Ovary (tissue), 3 donors: ENCODE data around the gene CLEC16A.

Experiments
- POLR2A ChIP-seq: fragments of 450-650 bp; IDR thresholded peaks from one replicate; pipeline ENCODE4 v1.6.1; 2017; ENCODE audit warnings: antibody characterized with exemption, mild to moderate bottlenecking, moderate library complexity
- TF ChIP-seq, protein P1 (sequence below), 3 donors: fragments of 450-650 bp in 2 of 3; fragments of 200-600 bp in 1 of 3; IDR thresholded peaks; one replicate each; pipeline versions ENCODE4 v1.5.1 to v1.8.0; 2016 to 2022; ENCODE audit warnings: antibody characterized with exemption in 3 of 3, mild to moderate bottlenecking in 1 of 3
- donor health status: DM: no; HTN: no; CAD: no.

DNA sequence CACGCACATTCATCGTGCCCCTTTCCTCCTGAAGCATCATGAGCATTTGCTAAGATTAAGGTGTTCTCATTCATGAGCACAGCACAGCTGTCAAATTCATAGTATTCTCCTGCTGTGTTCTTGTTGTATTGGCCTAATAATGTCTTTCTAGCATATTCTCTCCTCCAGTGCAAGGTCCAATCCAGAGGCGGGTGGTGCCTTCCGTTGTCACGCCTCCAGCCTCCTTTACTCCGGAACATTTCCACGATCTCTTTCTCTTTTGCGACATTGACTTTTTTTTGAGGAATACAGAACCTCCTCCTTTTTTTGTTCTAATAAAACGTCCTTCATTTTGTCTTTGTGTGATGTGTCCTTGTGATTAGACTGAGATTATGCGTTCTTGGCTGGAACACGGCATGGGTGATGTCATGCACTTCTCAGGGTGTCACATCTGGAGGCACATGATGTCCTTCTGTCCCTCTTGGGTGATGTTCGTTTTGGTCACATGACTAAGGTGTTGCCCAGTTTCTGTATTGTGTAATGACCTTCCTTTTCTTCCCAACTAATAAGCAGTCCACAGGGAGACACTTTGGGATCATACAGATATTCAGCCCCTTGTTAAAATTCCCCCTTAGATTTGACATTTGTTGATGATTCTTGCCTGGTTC lies 66.3 kb downstream of the CLEC16A start:
- TF ChIP-seq, protein P1, sequence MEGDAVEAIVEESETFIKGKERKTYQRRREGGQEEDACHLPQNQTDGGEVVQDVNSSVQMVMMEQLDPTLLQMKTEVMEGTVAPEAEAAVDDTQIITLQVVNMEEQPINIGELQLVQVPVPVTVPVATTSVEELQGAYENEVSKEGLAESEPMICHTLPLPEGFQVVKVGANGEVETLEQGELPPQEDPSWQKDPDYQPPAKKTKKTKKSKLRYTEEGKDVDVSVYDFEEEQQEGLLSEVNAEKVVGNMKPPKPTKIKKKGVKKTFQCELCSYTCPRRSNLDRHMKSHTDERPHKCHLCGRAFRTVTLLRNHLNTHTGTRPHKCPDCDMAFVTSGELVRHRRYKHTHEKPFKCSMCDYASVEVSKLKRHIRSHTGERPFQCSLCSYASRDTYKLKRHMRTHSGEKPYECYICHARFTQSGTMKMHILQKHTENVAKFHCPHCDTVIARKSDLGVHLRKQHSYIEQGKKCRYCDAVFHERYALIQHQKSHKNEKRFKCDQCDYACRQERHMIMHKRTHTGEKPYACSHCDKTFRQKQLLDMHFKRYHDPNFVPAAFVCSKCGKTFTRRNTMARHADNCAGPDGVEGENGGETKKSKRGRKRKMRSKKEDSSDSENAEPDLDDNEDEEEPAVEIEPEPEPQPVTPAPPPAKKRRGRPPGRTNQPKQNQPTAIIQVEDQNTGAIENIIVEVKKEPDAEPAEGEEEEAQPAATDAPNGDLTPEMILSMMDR (IDR thresholded peaks at IDR 0.05), result no peak
- TF ChIP-seq POLR2A, result no peak
